Fibroblast of upper back skin (primary cell): ENCODE measurements around the gene CEACAM19.

Source experiments
- DNase-seq: peaks from one replicate; pipeline ENCODE4 v3.0.0-alpha.2; 2013

The CEACAM19 gene

GRCh38 chr19:44723952-44724319, 52.7 kb downstream of the CEACAM19 start:
- DNase-seq = peak; percentile 79

GRCh38 chr19:44725251-44725650, 54.0 kb downstream of the CEACAM19 start:
- DNase-seq = no peak

- DNase-seq = no peak
Observed at GRCh38 chr19:44725684-44726083, 54.4 kb downstream of the CEACAM19 start.

GRCh38 chr19:44726465-44726864, 55.2 kb downstream of the CEACAM19 start:
- DNase-seq = no peak

GRCh38 chr19:44728178-44728577, 56.9 kb downstream of the CEACAM19 start:
- DNase-seq = no peak

- DNase-seq = no peak
Observed at GRCh38 chr19:44729516-44730033, 58.3 kb downstream of the CEACAM19 start.

GRCh38 chr19:44731081-44731480, 59.8 kb downstream of the CEACAM19 start:
- no peak for DNase-seq

- DNase-seq = no peak
Observed at GRCh38 chr19:44731622-44732021, 60.3 kb downstream of the CEACAM19 start.

- DNase-seq = no peak
Observed at GRCh38 chr19:44732235-44733014, 61.1 kb downstream of the CEACAM19 start.
